Measurements from ENCODE around the gene FLNB. TPM values are rescaled to one million over a fixed set of nuclear protein-coding genes. Genes with fewer than 3 reads are reported as not detected.

The FLNB gene
- total RNA-seq, 1 donor from 2014 or later: 32.0 TPM

DNA sequence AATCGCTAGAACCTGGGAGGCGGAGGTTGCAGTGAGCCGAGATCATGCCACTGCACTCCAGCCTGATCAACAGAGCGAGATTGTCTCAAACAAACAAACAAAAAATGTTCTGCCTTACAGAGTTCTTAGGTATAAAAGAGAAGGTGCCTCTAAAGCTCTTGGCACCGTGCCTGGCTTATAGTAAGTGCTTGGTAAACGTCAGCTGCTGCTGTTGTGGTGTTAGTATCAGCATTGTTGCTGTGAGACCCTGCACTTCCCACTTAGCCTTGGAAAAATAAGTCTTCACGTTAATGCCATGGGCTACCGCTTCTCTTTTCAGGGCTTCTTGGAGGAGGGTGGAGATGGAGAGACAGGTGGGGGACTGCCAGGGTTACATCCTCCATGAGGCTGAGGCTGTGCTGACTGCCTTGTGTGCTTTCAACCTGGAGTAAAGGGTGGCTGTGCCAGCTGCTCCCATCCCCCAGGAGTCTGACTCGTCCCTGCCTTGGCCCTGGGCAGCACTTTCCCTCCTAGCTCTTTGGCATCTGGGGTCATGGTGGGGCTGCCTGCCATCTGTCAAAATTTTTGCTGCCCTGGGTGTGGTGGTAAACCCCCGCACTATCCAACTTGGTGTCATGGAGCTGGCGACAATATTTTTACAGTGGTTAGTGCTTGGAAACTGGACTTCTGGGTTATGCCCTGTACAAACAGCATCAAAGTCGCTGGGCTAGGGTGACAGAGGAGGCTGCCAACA lies 17.8 kb downstream of the FLNB start:
- Mint-ChIP-seq H3K4me3 (no peak overlapping the region), H3K27me3 (ENCODE audit: insufficient read depth, low read depth) (no peaks in the 10 kb centered on the region), H3K9me3 (no peaks in the 10 kb centered on the region), H3K27ac (no peak overlapping the region), H3K4me1 (peaks cover 14% of the 10 kb centered on the region), H3K36me3 (no peaks in the 10 kb centered on the region)
- Histone ChIP-seq H3K4me2 (no peak overlapping the region), H2AFZ (replicated peaks) (no peak overlapping the region), H3K9ac (no peak overlapping the region), H3K79me2 (ENCODE audit: low read depth) (peaks cover 84% of the 10 kb centered on the region), H3K4me3 (no peak overlapping the region), H3K36me3 (no peaks in the 10 kb centered on the region), H3K27me3 (no peaks in the 10 kb centered on the region), H3K4me1 (peaks cover 17% of the 10 kb centered on the region), H3K9me3 (ENCODE audit: low read depth) (no peaks in the 10 kb centered on the region), H3F3A (ENCODE audit: low read depth) (peaks cover 12% of the 10 kb centered on the region), H4K20me1 (ENCODE audit: low read depth) (peaks cover 40% of the 10 kb centered on the region), H3K27ac (no peak overlapping the region)
- DNase-seq (ENCODE audit: low spot score): no peak
- TF ChIP-seq EZH2 (IDR thresholded peaks at IDR 0.05): no peak
- no peak for TF ChIP-seq EZH2phosphoT487 (IDR thresholded peaks at IDR 0.05)
- TF ChIP-seq, protein P1, sequence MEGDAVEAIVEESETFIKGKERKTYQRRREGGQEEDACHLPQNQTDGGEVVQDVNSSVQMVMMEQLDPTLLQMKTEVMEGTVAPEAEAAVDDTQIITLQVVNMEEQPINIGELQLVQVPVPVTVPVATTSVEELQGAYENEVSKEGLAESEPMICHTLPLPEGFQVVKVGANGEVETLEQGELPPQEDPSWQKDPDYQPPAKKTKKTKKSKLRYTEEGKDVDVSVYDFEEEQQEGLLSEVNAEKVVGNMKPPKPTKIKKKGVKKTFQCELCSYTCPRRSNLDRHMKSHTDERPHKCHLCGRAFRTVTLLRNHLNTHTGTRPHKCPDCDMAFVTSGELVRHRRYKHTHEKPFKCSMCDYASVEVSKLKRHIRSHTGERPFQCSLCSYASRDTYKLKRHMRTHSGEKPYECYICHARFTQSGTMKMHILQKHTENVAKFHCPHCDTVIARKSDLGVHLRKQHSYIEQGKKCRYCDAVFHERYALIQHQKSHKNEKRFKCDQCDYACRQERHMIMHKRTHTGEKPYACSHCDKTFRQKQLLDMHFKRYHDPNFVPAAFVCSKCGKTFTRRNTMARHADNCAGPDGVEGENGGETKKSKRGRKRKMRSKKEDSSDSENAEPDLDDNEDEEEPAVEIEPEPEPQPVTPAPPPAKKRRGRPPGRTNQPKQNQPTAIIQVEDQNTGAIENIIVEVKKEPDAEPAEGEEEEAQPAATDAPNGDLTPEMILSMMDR (IDR thresholded peaks at IDR 0.05): no peak

DNA sequence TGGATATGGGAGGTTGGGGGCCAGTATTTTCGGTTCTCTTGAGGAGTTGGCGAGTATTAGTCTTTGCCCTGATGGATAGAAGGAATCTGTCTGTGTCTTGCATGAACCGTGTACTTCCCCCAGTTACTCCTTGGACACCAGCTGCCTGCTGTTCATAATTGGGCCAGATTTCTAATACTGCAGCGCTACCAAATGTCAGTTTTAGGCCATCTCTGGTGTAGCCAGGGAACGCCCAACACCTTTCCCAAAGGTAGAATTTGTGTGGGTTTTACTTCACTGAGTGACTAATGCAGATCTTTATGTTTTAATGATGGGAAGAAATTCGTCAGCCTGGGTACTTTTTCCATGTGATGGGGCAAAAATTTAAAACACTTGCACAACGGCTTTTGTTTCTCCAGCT lies 18.4 kb downstream of the FLNB start:
- H3K27me3 Mint-ChIP-seq (ENCODE audit: insufficient read depth, low read depth): no peaks in the 10 kb centered on the region
- H4K20me1 ChIP-seq (ENCODE audit: low read depth): peaks cover 34% of the 10 kb centered on the region

DNA sequence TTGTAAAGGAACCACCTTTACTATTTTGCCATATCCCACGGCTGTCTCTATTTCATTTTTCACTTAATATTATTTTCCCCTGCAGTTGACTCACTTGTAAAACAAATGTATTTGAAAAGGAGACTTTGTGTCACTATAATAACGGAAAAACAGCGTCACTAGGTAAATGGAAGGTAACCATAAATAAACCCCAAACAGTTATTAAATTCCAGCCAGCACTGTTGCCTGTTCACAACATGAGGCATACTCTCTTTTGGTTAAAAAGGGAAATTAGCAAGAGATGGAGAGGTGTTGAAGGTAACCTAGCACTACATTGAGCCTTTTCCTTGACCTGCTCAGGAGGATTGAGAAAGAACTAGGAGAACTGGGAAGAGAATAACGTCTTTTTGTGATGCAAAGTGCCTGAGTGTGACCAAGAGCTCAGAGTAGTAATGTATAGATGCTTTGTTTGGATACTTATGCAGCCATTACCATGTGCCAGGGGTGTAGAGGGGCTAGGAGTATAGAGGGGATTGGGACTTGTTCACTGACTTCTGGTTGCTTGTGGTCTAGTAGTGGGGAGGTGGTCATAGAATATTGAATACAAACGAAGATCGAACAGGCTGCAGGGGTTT lies 19.6 kb downstream of the FLNB start:
- DNase-seq (ENCODE audit: low spot score): no peak
- no peaks in the 10 kb centered on the region for H3K9me3 Mint-ChIP-seq
- H3K4me3 Mint-ChIP-seq: no peak overlapping the region
- peaks cover 26% of the 10 kb centered on the region for H4K20me1 ChIP-seq (ENCODE audit: low read depth)
- no peaks in the 10 kb centered on the region for H3K36me3 ChIP-seq
- TF ChIP-seq EZH2phosphoT487 (IDR thresholded peaks at IDR 0.05): no peak
- no peak for TF ChIP-seq EZH2 (IDR thresholded peaks at IDR 0.05)
- TF ChIP-seq, protein P1 (IDR thresholded peaks at IDR 0.05): no peak
- no peak overlapping the region for H3K27ac ChIP-seq
- H3K4me3 ChIP-seq: no peak overlapping the region
- H3K79me2 ChIP-seq (ENCODE audit: low read depth): peaks cover 71% of the 10 kb centered on the region
- H3K4me1 Mint-ChIP-seq: peaks cover 14% of the 10 kb centered on the region
- H3K9me3 ChIP-seq (ENCODE audit: low read depth): no peaks in the 10 kb centered on the region
- no peaks in the 10 kb centered on the region for H3K27me3 Mint-ChIP-seq (ENCODE audit: insufficient read depth, low read depth)
- no peaks in the 10 kb centered on the region for H3K36me3 Mint-ChIP-seq
- H3K27ac Mint-ChIP-seq: peak overlapping the region; percentile 1
- H2AFZ ChIP-seq (replicated peaks): no peak overlapping the region
- no peaks in the 10 kb centered on the region for H3K27me3 ChIP-seq
- peaks cover 16% of the 10 kb centered on the region for H3K4me1 ChIP-seq
- H3K4me2 ChIP-seq: no peak overlapping the region
- H3F3A ChIP-seq (ENCODE audit: low read depth): peaks cover 15% of the 10 kb centered on the region
- no peak overlapping the region for H3K9ac ChIP-seq

More for the DNA sequence above, 18.4 kb downstream of the FLNB start:
- no peak overlapping the region for H3K4me2 ChIP-seq
- no peak overlapping the region for H3K9ac ChIP-seq
- Mint-ChIP-seq H3K4me3 (no peak overlapping the region), H3K27ac (no peak overlapping the region), H3K9me3 (no peaks in the 10 kb centered on the region), H3K4me1 (peaks cover 14% of the 10 kb centered on the region), H3K36me3 (no peaks in the 10 kb centered on the region)
- H3K4me3 ChIP-seq: no peak overlapping the region
- peaks cover 13% of the 10 kb centered on the region for H3K4me1 ChIP-seq
- H3K9me3 ChIP-seq (ENCODE audit: low read depth): no peaks in the 10 kb centered on the region
- no peak overlapping the region for H2AFZ ChIP-seq (replicated peaks)
- H3K36me3 ChIP-seq: no peaks in the 10 kb centered on the region
- H3K79me2 ChIP-seq (ENCODE audit: low read depth): peaks cover 79% of the 10 kb centered on the region
- TF ChIP-seq, protein P1 (IDR thresholded peaks at IDR 0.05): no peak
- TF ChIP-seq EZH2phosphoT487 (IDR thresholded peaks at IDR 0.05): no peak
- no peak for TF ChIP-seq EZH2 (IDR thresholded peaks at IDR 0.05)
- H3F3A ChIP-seq (ENCODE audit: low read depth): peaks cover 11% of the 10 kb centered on the region
- no peak overlapping the region for H3K27ac ChIP-seq
- H3K27me3 ChIP-seq: no peaks in the 10 kb centered on the region
- no peak for DNase-seq (ENCODE audit: low spot score)
